AG10803 (cell line): Measurements from ENCODE around the gene ITPR1.

ENCODE experiments used
- DNase-seq: peaks from one replicate; pipeline ENCODE4 v3.0.0; 2010; ENCODE audit warnings: low read depth
- H3K4me3 ChIP-seq: 2 replicates; pipeline ENCODE4 v1.5.1; 2011; ENCODE audit warnings: mild to moderate bottlenecking, low read length, control low read depth
- CTCF ChIP-seq: conservative IDR thresholded peaks from 2 replicates; pipeline ENCODE4 v1.5.1; 2011; ENCODE audit warnings: mild to moderate bottlenecking, low read length, control low read depth, inconsistent platforms

Gene ITPR1

GRCh38 chr3:4549896-4550295 lies 56.7 kb downstream of the ITPR1 start:
- DNase-seq: no peak
- H3K4me3 ChIP-seq: no peak overlapping the region
- no peak for TF ChIP-seq CTCF

DNA sequence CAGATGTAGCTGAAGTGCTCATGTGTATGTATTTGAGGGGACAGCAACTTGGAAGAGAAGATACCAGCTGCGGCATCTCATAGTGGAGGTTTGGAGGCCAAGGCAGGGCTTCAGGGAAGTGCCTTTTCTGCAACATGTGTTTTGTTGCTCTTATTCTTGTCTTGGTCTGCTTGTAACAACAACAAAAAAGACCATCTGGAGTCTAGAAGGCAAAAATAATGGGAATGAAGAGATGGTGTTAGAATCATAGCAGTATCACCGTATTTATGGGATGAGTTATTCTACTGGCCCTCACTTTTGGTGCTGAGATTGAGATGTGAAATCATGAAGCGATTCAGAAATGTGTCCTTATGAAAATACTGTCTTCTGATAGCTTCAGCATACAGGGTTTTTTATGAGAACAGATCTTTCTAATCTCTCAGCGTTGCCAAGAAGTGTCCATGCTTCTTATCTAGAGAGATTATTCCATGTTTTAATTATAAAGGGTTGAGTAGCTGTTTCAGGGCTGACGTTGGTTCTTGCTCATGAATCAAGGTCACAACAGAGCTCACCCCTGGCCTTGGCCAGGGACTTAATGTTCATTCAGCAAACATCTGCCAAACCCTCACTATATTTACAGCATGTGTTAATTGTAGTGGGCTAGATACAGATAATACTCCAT lies 58.0 kb downstream of the ITPR1 start:
- H3K4me3 ChIP-seq: no peak overlapping the region
- no peak for DNase-seq
- TF ChIP-seq CTCF: no peak

GRCh38 chr3:4551794-4552442 lies 58.8 kb downstream of the ITPR1 start:
- no peak for DNase-seq
- no peak overlapping the region for H3K4me3 ChIP-seq
- TF ChIP-seq CTCF: no peak

DNA sequence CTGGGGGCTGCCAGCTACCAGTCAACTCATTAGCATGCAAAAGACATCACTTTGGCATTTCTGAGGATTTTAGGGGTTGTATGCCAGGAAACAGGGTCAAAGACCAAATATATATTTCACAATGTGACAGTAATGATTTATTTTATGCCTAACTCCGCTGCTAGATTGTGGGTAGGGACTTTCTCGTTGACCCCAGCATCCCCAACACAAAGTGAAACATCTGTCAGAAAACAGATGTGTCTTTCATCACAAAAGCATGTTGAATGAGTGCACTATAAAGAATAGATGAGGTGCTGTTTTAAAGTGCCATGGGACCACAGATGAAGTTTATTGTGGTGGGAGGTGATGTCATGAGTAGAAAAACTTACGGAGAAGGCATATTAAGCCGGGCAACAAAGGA lies 59.7 kb downstream of the ITPR1 start:
- no peak for DNase-seq
- no peak for TF ChIP-seq CTCF
- no peak overlapping the region for H3K4me3 ChIP-seq

- no peak overlapping the region for H3K4me3 ChIP-seq
- no peak for DNase-seq
- no peak for TF ChIP-seq CTCF
Observed at GRCh38 chr3:4561661-4562060, 68.5 kb downstream of the ITPR1 start.

DNA sequence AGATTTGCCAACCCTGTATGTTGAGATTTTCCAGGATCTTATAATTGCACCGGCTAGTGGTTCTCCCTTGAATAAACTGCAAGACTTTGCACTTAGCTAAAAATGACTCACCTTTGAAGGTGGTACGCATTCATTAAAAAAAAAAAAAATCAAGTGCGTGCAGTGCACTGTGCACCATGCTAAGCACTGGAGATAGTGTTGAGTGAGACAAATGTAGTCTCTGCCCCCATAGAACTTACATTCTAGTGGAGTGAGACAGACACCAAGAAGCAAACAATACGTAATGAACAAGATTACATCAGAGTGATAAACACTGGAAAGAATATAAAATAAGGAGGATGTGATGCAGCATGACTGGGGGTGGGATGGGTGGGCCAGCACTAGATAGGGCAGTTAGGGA lies 69.4 kb downstream of the ITPR1 start:
- no peak for DNase-seq
- TF ChIP-seq CTCF: no peak
- H3K4me3 ChIP-seq: no peak overlapping the region

GRCh38 chr3:4564270-4564669 lies 71.1 kb downstream of the ITPR1 start:
- TF ChIP-seq CTCF: no peak
- DNase-seq: no peak
- H3K4me3 ChIP-seq: no peak overlapping the region
